HG02973 (cell line): ENCODE measurements around the gene PCSK6.

Experiments
- ATAC-seq: cut with Tn5 transposase; IDR thresholded peaks from one replicate; pipeline ENCODE4 v1.9.1; 2021; ENCODE audit warnings: moderate library complexity; ENCODE audit not compliant: unreplicated experiment

PCSK6 gene

GRCh38 chr15:101333907-101334789 is 155.4 kb downstream of the PCSK6 start:
- peak; percentile 48 for ATAC-seq

- no peak for ATAC-seq
These were observed 157.4 kb downstream of the PCSK6 start for GRCh38 chr15:101332061-101332467.

- no peak for ATAC-seq
These were observed 159.6 kb downstream of the PCSK6 start for GRCh38 chr15:101329867-101330380.

GRCh38 chr15:101329309-101329863 is 160.1 kb downstream of the PCSK6 start:
- no peak for ATAC-seq

- ATAC-seq, result no peak
These were observed 161.5 kb downstream of the PCSK6 start for GRCh38 chr15:101328001-101328400.

- no peak for ATAC-seq
These were observed 162.3 kb downstream of the PCSK6 start for GRCh38 chr15:101327147-101327740.

- ATAC-seq, result no peak
These were observed 162.9 kb downstream of the PCSK6 start for GRCh38 chr15:101326462-101327146.

GRCh38 chr15:101326026-101326315 is 163.5 kb downstream of the PCSK6 start:
- ATAC-seq, result no peak

- ATAC-seq, result no peak
These were observed 164.1 kb downstream of the PCSK6 start for GRCh38 chr15:101325263-101326025.

GRCh38 chr15:101324524-101325177 is 164.9 kb downstream of the PCSK6 start:
- no peak for ATAC-seq

- no peak for ATAC-seq
These were observed 165.5 kb downstream of the PCSK6 start for GRCh38 chr15:101323793-101324523.

GRCh38 chr15:101322854-101323477 is 166.5 kb downstream of the PCSK6 start:
- ATAC-seq, result no peak

GRCh38 chr15:101322016-101322695 is 167.4 kb downstream of the PCSK6 start:
- ATAC-seq, result no peak

GRCh38 chr15:101320501-101321052 is 168.9 kb downstream of the PCSK6 start:
- no peak for ATAC-seq

- no peak for ATAC-seq
These were observed 170.7 kb downstream of the PCSK6 start for GRCh38 chr15:101318839-101319238.

- ATAC-seq, result no peak
These were observed 171.2 kb downstream of the PCSK6 start for GRCh38 chr15:101318147-101318819.

GRCh38 chr15:101317336-101317872 is 172.1 kb downstream of the PCSK6 start:
- ATAC-seq, result no peak
